ENCODE measurements around the gene SAP25.
"Not testable (repeated sequence)": the region's sequence is repeated elsewhere in the genome, so short reads cannot be mapped to it uniquely, and the experiment has no call there.

SAP25 gene

GRCh38 chr7:100555701-100556100, 18.0 kb downstream of the SAP25 start:
- no peak for DNase-seq

GRCh38 chr7:100553032-100553431, 20.7 kb downstream of the SAP25 start:
- no peaks in the 10 kb centered on the region for H3K27me3 ChIP-seq (ENCODE audit: insufficient read depth, low read length, poor library complexity)
- no peaks in the 10 kb centered on the region for H3K79me1 ChIP-seq (ENCODE audit: low read length)
- H4K8ac ChIP-seq (ENCODE audit: low read depth, low read length) = no peak overlapping the region
- WGBS (ENCODE audit: extremely low coverage, insufficient coverage, low lambda C conversion rate) = no CpG with 5 or more reads among the region's 3 CpGs
- H3K56ac ChIP-seq (ENCODE audit: low read length) = no peak overlapping the region
- no peaks in the 10 kb centered on the region for H3K79me2 ChIP-seq (ENCODE audit: control insufficient read depth, insufficient read depth, low read length)
- no peak overlapping the region for H2AK5ac ChIP-seq (ENCODE audit: low read length)
- H3K4me1 ChIP-seq (ENCODE audit: control insufficient read depth, low read depth, low read length) = no peaks in the 10 kb centered on the region
- H2BK5ac ChIP-seq (ENCODE audit: low read length) = no peak overlapping the region
- DNase-seq = no peak
- no peak overlapping the region for H3K23ac ChIP-seq (ENCODE audit: low read length)
- no peaks in the 10 kb centered on the region for H3K36me3 ChIP-seq (ENCODE audit: control insufficient read depth, insufficient read depth, low read length)
- H3K9ac ChIP-seq (ENCODE audit: low read length) = no peak overlapping the region
- no peak overlapping the region for H3K18ac ChIP-seq (ENCODE audit: low read length)
- no peak overlapping the region for H3K4me3 ChIP-seq (ENCODE audit: low read length)
- H2BK15ac ChIP-seq (replicated peaks; ENCODE audit: low read depth) = no peak overlapping the region
- no peak overlapping the region for H2BK120ac ChIP-seq (ENCODE audit: low read depth, low read length)
- no peak overlapping the region for H4K5ac ChIP-seq (ENCODE audit: low read length)
- no peak overlapping the region for H3K4ac ChIP-seq (ENCODE audit: low read depth, low read length)
- H3K4me2 ChIP-seq (ENCODE audit: low read length) = no peak overlapping the region
- no peak overlapping the region for H3K27ac ChIP-seq (ENCODE audit: low read depth, low read length)

More at GRCh38 chr7:100555701-100556100, 18.0 kb downstream of the SAP25 start:
- Histone ChIP-seq H3K9ac (ENCODE audit: low read length) (no peak overlapping the region), H3K56ac (ENCODE audit: low read length) (no peak overlapping the region), H3K79me1 (ENCODE audit: low read length) (no peaks in the 10 kb centered on the region), H3K23ac (ENCODE audit: low read length) (no peak overlapping the region), H3K4me2 (ENCODE audit: low read length) (no peak overlapping the region), H3K18ac (ENCODE audit: low read length) (no peak overlapping the region), H3K27ac (ENCODE audit: low read depth, low read length) (no peak overlapping the region), H3K4me1 (ENCODE audit: control insufficient read depth, low read depth, low read length) (no peaks in the 10 kb centered on the region), H2BK5ac (ENCODE audit: low read length) (no peak overlapping the region), H3K27me3 (ENCODE audit: insufficient read depth, low read length, poor library complexity) (no peaks in the 10 kb centered on the region), H2BK120ac (ENCODE audit: low read depth, low read length) (no peak overlapping the region), H3K4ac (ENCODE audit: low read depth, low read length) (no peak overlapping the region), H3K36me3 (ENCODE audit: control insufficient read depth, insufficient read depth, low read length) (no peaks in the 10 kb centered on the region), H2BK15ac (replicated peaks; ENCODE audit: low read depth) (no peak overlapping the region), H4K5ac (ENCODE audit: low read length) (no peak overlapping the region), H3K4me3 (ENCODE audit: low read length) (no peak overlapping the region), H4K8ac (ENCODE audit: low read depth, low read length) (no peak overlapping the region), H2AK5ac (ENCODE audit: low read length) (no peak overlapping the region), H3K79me2 (ENCODE audit: control insufficient read depth, insufficient read depth, low read length) (no peaks in the 10 kb centered on the region)
- WGBS (ENCODE audit: extremely low coverage, insufficient coverage, low lambda C conversion rate) = no CpG with 5 or more reads among the region's 5 CpGs

GRCh38 chr7:100552532-100552931, 21.2 kb downstream of the SAP25 start:
- no CpG with 5 or more reads among the region's 2 CpGs for WGBS (ENCODE audit: extremely low coverage, insufficient coverage, low lambda C conversion rate)
- Histone ChIP-seq H3K18ac (ENCODE audit: low read length) (no peak overlapping the region), H3K56ac (ENCODE audit: low read length) (no peak overlapping the region), H2AK5ac (ENCODE audit: low read length) (no peak overlapping the region), H3K79me2 (ENCODE audit: control insufficient read depth, insufficient read depth, low read length) (no peaks in the 10 kb centered on the region), H3K36me3 (ENCODE audit: control insufficient read depth, insufficient read depth, low read length) (no peaks in the 10 kb centered on the region), H3K4me1 (ENCODE audit: control insufficient read depth, low read depth, low read length) (no peaks in the 10 kb centered on the region), H3K27ac (ENCODE audit: low read depth, low read length) (no peak overlapping the region), H3K4ac (ENCODE audit: low read depth, low read length) (no peak overlapping the region), H3K27me3 (ENCODE audit: insufficient read depth, low read length, poor library complexity) (no peaks in the 10 kb centered on the region), H3K4me2 (ENCODE audit: low read length) (no peak overlapping the region), H2BK120ac (ENCODE audit: low read depth, low read length) (no peak overlapping the region), H2BK5ac (ENCODE audit: low read length) (no peak overlapping the region), H2BK15ac (replicated peaks; ENCODE audit: low read depth) (no peak overlapping the region), H4K5ac (ENCODE audit: low read length) (no peak overlapping the region), H3K79me1 (ENCODE audit: low read length) (no peaks in the 10 kb centered on the region), H3K9ac (ENCODE audit: low read length) (no peak overlapping the region), H4K8ac (ENCODE audit: low read depth, low read length) (no peak overlapping the region), H3K4me3 (ENCODE audit: low read length) (no peak overlapping the region), H3K23ac (ENCODE audit: low read length) (no peak overlapping the region)
- DNase-seq = no peak

- H3K36me3 ChIP-seq (ENCODE audit: control insufficient read depth, insufficient read depth, low read length); H3K23ac ChIP-seq (ENCODE audit: low read length); H3K79me2 ChIP-seq (ENCODE audit: control insufficient read depth, insufficient read depth, low read length); H4K5ac ChIP-seq (ENCODE audit: low read length); H3K4ac ChIP-seq (ENCODE audit: low read depth, low read length); H3K56ac ChIP-seq (ENCODE audit: low read length); H3K4me2 ChIP-seq (ENCODE audit: low read length); H3K79me1 ChIP-seq (ENCODE audit: low read length); H3K9ac ChIP-seq (ENCODE audit: low read length); H4K8ac ChIP-seq (ENCODE audit: low read depth, low read length); H3K27me3 ChIP-seq (ENCODE audit: insufficient read depth, low read length, poor library complexity); H3K4me3 ChIP-seq (ENCODE audit: low read length); H2BK15ac ChIP-seq (replicated peaks; ENCODE audit: low read depth); H2BK120ac ChIP-seq (ENCODE audit: low read depth, low read length); H3K18ac ChIP-seq (ENCODE audit: low read length); H3K27ac ChIP-seq (ENCODE audit: low read depth, low read length); DNase-seq; H2AK5ac ChIP-seq (ENCODE audit: low read length); H2BK5ac ChIP-seq (ENCODE audit: low read length): not testable (repeated sequence)
- no CpG with 5 or more reads among the region's 5 CpGs for WGBS (ENCODE audit: extremely low coverage, insufficient coverage, low lambda C conversion rate)
- peaks cover 27% of the 10 kb centered on the region for H3K4me1 ChIP-seq (ENCODE audit: control insufficient read depth, low read depth, low read length)
These were observed 25.3 kb downstream of the SAP25 start for GRCh38 chr7:100548446-100548845.

- Histone ChIP-seq H3K79me1 (ENCODE audit: low read length) (no peaks in the 10 kb centered on the region), H3K9ac (ENCODE audit: low read length) (no peak overlapping the region), H3K36me3 (ENCODE audit: control insufficient read depth, insufficient read depth, low read length) (no peaks in the 10 kb centered on the region), H4K8ac (ENCODE audit: low read depth, low read length) (no peak overlapping the region), H2BK5ac (ENCODE audit: low read length) (no peak overlapping the region), H3K23ac (ENCODE audit: low read length) (no peak overlapping the region), H3K4me3 (ENCODE audit: low read length) (no peak overlapping the region), H3K27me3 (ENCODE audit: insufficient read depth, low read length, poor library complexity) (no peaks in the 10 kb centered on the region), H2AK5ac (ENCODE audit: low read length) (no peak overlapping the region), H3K56ac (ENCODE audit: low read length) (peak overlapping the region; percentile 25), H3K18ac (ENCODE audit: low read length) (no peak overlapping the region), H2BK120ac (ENCODE audit: low read depth, low read length) (no peak overlapping the region), H2BK15ac (replicated peaks; ENCODE audit: low read depth) (no peak overlapping the region), H3K4ac (ENCODE audit: low read depth, low read length) (no peak overlapping the region), H4K5ac (ENCODE audit: low read length) (no peak overlapping the region), H3K27ac (ENCODE audit: low read depth, low read length) (no peak overlapping the region), H3K79me2 (ENCODE audit: control insufficient read depth, insufficient read depth, low read length) (no peaks in the 10 kb centered on the region), H3K4me2 (ENCODE audit: low read length) (no peak overlapping the region), H3K4me1 (ENCODE audit: control insufficient read depth, low read depth, low read length) (peaks cover 29% of the 10 kb centered on the region)
- no peak for DNase-seq
- WGBS (ENCODE audit: extremely low coverage, insufficient coverage, low lambda C conversion rate) = no CpG with 5 or more reads among the region's 2 CpGs
These were observed 25.8 kb downstream of the SAP25 start for GRCh38 chr7:100547872-100548271.

Data from mesendoderm (in vitro differentiated cells).